Stimulated activated CD4-positive, alpha-beta T cell treated with anti-CD3 and anti-CD28 coated beads, TNF-alpha, amount 100 ng/mL, for 24 hours (primary cell): Measurements from ENCODE around the gene ZNF217.
A peak's percentile ranks its signal among the peaks of the same experiment; 100 is the strongest.
"Not testable (repeated sequence)": the region's sequence is repeated elsewhere in the genome, so short reads cannot be mapped to it uniquely, and the experiment has no call there.

Experiments
- DNase-seq, 3 experiments: peaks; one replicate each; pipeline ENCODE4 v3.0.0-alpha.2; 2020; ENCODE audit warnings: low read depth in 3 of 3

Gene ZNF217

GRCh38 chr20:53598140-53599043, 4.8 kb upstream of the ZNF217 start:
- no peak for DNase-seq

- DNase-seq = no peak
Observed at GRCh38 chr20:53597521-53598120, 4.0 kb upstream of the ZNF217 start.

- DNase-seq = no peak
Observed at GRCh38 chr20:53597030-53597482, 3.4 kb upstream of the ZNF217 start.

- not testable (repeated sequence) for DNase-seq
Observed at GRCh38 chr20:53596189-53597001, 2.8 kb upstream of the ZNF217 start.

- DNase-seq = not testable (repeated sequence)
Observed at GRCh38 chr20:53595742-53596141, 2.1 kb upstream of the ZNF217 start.

GRCh38 chr20:53595018-53595378, 1.4 kb upstream of the ZNF217 start:
- DNase-seq = no peak

GRCh38 chr20:53594068-53595017, 704 bp upstream of the ZNF217 start:
- DNase-seq = peak; percentile 94 to 97 (median 94)

- peak in 1 of 3 experiments; percentile 25 for DNase-seq
Observed at GRCh38 chr20:53592992-53593465, 610 bp downstream of the ZNF217 start.

GRCh38 chr20:53592454-53592991, 1.1 kb downstream of the ZNF217 start:
- DNase-seq = peak in 1 of 3 experiments; percentile 60

- DNase-seq = not testable (repeated sequence)
Observed at GRCh38 chr20:53591941-53592441, 1.6 kb downstream of the ZNF217 start.

- not testable (repeated sequence) for DNase-seq
Observed at GRCh38 chr20:53591206-53591741, 2.4 kb downstream of the ZNF217 start.

GRCh38 chr20:53590608-53591007, 3.0 kb downstream of the ZNF217 start:
- DNase-seq = not testable (repeated sequence)

GRCh38 chr20:53590122-53590521, 3.5 kb downstream of the ZNF217 start:
- not testable (repeated sequence) for DNase-seq

GRCh38 chr20:53589321-53590065, 4.1 kb downstream of the ZNF217 start:
- peak in 1 of 3 experiments; percentile 24 for DNase-seq

GRCh38 chr20:53587157-53587703, 6.4 kb downstream of the ZNF217 start:
- not testable (repeated sequence) for DNase-seq

GRCh38 chr20:53586640-53587039, 7.0 kb downstream of the ZNF217 start:
- no peak for DNase-seq

- not testable (repeated sequence) for DNase-seq
Observed at GRCh38 chr20:53585910-53586309, 7.7 kb downstream of the ZNF217 start.

- DNase-seq = not testable (repeated sequence)
Observed at GRCh38 chr20:53585004-53585569, 8.6 kb downstream of the ZNF217 start.

- DNase-seq = not testable (repeated sequence)
Observed at GRCh38 chr20:53584550-53584913, 9.1 kb downstream of the ZNF217 start.
